GM21825 (cell line): ENCODE measurements around the gene ANKK1.

Experiments
- ATAC-seq: cut with Tn5 transposase; IDR thresholded peaks from one replicate; pipeline ENCODE4 v1.9.1; 2021; ENCODE audit warnings: mild to moderate bottlenecking, moderate library complexity; ENCODE audit not compliant: unreplicated experiment

Gene ANKK1

DNA sequence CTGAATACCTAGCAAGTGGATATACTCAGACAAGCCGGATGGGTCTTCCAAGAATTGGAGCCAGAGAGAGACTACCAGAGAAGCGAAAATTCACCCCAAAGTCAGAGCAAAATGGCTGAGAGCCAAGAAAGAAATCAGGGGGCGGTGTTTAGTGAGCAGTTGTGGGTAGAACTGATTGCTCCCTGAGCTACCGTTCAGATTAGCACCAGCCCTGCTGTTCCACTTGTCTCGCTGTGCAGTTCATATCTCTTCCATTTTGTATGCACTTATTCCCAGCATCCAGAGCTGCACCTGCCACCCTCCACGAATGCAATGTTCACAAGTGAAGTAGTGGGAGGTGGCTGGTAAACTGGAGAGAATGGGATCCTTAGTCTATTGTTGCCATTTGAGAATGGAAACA lies 62.2 kb downstream of the ANKK1 start:
- ATAC-seq, result no peak
